Measurements from ENCODE around the gene ARMC2. TPM values are rescaled to one million over a fixed set of nuclear protein-coding genes. Genes with fewer than 3 reads are reported as not detected.
"Not testable (repeated sequence)": the region's sequence is repeated elsewhere in the genome, so short reads cannot be mapped to it uniquely, and the experiment has no call there.

ARMC2 gene
- total RNA-seq, 1 experiment from 2014 or later: 1.2 TPM

DNA sequence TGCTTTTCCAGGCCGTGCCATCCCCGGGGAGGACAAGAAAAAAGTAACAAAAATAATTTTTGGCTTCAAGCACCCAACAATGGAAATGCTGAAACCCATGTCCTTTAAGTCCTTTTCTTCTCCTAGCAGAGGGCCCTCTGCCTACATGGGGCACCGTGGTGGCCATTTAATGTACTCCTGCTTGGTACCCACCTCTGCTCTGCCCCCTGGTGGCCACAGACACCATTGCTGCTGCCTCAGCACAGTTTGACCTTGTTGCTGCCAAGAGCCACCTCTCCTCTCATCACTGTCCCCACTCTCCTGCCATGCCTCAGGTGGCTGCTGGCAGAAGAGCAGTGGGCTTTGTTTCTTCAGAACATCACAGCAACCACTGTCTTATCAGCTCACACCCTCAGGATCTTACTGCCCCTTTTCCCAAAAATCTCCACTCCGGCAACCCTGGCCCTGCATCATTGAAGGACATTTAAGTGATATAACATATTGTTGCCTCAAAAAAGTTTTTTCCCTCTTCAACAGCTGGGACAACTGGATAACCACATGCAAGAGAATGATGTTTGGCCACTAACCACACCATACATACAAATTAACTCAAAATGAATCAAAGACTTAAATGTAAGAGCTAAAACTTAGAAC lies 12.9 kb upstream of the ARMC2 start:
- DNase-seq (ENCODE audit: low spot score): peak; percentile 69

DNA sequence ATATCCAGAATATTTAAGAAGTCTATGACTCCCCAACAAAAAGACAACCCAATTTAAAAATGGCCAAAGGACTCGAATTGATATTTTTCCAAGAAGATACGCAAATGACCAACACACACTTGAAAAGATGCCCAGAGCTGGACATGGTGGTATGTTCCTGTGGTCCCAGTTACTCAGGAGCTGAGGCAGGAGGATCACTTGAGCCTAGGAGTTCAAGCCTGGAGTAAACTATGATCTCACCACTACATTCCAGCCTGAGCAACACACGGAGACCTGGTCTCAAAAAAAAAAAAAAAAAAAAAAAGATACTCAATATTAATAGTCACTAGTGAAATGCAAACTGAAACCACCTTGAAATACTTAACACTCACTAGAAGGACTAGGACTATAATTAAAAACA lies 12.2 kb upstream of the ARMC2 start:
- DNase-seq (ENCODE audit: low spot score): peak; percentile 11

DNA sequence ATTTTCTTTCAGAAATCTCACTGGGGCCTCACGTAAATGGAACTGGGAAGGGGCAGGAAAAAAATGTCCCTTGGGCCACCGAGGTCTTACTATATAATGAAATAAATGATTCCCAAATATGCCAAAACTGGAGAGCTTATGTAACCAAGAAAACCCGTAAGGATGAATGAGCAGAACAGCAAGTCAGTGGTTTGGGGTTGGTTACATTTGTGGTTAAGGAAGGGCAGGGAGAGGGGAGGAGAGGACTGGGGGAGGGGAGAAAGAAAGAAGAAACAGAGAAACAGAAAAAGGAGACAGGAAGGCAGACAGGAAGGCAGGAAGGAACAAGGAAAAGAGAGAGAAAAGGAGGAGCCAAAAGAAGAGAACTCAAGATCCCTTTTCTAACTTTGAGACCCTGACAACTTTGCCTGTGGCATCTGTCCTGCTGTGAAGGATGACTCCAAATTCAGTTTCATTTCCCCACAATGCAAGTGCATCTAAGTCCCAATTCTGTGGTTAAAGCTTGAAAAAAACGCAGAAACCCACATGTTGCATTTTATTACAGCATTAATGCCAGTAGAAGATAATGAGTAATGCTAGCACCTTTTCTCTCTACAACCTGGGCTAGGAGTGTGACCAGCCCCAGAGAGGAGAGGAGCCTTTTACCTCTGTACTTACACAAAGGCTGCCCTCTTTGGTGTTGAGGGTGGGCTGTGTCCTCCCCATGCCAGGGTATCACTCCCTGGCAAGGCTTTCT lies 10.8 kb upstream of the ARMC2 start:
- DNase-seq (ENCODE audit: low spot score): peak; percentile 36

DNA sequence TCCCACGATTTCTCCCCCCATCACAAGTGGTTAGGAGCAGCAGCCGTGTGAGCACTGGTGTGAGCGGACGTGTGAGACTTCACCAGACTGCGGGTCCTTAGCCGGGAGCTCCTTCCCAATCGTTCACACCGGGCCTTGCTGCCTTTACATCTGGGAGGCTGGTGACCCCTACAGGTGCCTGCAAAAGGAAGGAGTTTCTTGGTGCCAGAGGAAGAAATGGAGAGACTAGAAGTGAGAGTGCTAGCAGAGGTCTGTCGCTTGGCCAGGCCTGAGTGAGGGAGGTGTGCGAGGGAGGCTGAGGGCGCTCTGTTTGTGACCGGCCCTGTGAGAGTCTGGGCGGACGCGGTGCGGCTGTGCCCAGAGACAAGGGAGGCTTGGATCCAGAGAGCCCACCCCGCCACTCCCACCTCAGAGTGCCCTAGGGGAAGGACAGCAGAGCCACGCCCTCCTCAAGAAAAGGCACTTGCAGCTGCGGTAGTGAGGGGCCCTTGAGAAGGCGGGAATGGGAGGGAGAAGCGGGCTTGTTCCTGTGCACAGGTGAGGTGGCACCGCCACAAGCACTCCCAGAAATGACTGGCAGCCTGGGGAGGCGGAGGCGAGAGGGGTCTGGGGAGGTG lies 10.0 kb upstream of the ARMC2 start:
- DNase-seq (ENCODE audit: low spot score): no peak

DNA sequence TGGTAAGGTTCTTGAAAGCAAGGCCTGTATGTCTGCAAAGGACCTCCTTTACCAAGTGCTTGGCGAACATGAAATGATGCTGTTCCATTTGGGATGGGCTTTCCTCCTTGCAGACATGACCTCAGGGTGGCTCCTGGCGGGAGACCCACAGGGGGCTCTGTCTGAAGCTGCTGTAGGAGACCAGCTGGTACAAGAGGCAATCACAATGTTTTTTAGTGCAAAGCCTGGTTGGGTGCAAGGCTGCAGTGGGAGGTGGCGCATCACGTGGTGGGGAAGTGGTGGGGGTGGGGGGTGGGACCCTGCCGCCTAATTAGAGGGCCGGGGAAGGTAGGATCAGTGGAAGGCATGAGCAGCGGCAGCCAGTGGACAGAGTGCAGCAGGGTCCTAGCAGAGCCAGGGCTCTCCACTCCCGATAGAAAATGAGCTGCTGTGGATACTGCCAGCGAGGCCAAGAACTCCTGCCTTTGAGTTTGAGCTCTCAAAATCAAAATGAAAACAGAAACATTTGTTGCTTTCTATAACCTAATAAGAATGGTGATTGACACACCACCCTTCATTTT lies 9.1 kb upstream of the ARMC2 start:
- no peak for DNase-seq (ENCODE audit: low spot score)

DNA sequence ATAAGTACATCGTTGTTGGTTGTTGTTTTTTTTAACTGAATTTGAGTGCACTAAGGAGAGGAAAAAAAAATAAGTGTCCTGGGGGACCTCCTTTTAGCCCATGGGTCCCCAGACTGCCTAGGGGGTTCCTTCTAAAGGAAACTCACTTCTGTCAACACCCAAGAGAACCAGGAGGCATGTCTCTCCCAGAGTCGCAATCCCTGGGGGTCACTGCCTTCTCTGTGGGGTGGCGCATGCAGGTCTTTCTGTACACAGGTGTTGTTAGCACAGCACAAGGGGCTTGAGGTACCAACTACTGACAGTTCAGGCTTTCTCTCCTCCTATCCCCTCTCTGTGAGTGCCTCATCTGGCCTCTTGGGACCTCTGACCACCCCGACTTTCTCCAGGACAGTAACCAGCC lies 7.3 kb upstream of the ARMC2 start:
- DNase-seq (ENCODE audit: low spot score): no peak

DNA sequence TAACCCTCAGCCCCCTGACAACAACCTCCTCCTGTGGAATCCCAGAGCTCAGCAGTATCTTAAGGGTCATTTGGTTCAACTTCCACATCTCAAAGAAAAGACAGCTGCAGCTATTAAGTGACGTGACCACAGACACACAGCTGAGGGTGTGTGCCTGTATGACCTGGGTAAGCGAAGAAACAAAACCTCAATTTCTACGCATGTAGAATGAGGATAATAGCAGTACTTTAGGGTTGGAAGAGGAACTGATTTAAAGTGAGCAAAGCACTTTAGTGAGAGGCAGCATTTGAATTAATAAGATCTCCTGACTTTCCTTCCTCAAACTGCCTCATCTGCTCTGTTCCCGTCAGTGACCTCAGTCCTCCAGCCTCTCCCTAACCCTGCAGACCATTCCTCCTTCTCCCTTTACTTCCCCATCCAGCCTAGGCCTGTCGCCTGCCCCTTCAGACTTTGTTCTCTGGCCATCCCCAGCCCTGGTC lies 6.8 kb upstream of the ARMC2 start:
- DNase-seq (ENCODE audit: low spot score): no peak

DNA sequence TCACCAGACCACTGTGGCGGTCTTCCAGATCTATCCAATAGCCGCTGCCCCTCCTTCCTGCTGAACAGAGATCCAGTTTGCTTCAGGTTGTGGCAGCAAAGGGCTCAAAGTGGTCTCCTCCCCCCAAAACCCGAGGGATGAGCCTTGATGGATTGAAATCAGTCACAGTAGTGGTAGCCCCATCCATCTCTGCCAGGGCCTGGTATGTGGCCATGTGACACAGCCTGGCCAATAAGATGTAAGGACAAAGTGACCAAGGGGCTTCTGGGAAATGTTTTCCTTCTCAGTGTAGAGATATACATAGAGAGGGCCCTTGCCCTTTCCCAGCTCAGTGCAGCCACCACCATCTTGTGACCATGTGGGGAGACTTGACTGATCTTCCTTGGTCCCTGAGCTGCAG lies 4.1 kb upstream of the ARMC2 start:
- no peak for DNase-seq (ENCODE audit: low spot score)

DNA sequence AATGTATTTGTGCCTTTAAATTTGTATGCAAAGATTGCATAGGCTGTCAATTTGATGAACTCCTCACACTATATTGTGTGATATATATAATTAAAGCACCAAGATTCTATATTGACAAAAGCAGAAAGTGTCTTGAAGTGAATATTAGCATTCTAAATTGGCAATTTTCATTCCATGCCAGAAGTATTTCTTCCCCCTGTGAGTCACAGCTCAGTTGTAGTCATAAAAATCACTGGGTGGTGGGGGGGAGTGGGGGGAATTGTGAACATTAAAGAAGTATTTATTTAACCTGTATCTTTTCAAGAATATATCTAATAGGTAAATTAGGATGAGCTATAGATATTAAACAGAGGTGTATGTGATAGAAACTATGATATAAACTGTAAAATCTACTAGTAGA lies 3.1 kb upstream of the ARMC2 start:
- no peak for DNase-seq (ENCODE audit: low spot score)

DNA sequence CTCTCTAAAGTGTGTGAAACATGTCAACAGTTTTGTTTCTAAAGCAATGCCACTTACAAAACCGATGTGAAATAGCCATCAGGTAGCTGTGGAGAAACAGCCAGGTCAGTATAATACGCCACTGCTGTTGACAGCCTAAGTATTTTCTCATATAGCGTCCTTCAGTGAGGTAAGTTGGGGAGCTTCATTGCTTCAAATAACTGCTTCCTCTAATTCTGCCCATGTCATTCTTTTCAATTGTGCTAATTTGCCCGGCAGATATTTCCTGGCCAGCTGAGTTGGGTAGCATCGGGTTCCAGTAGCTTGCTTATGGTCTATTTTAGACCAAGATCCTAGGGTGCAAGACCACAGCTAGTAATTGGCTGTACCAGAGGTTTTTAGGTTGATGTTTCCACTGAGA lies 2.1 kb upstream of the ARMC2 start:
- no peak for DNase-seq (ENCODE audit: low spot score)

DNA sequence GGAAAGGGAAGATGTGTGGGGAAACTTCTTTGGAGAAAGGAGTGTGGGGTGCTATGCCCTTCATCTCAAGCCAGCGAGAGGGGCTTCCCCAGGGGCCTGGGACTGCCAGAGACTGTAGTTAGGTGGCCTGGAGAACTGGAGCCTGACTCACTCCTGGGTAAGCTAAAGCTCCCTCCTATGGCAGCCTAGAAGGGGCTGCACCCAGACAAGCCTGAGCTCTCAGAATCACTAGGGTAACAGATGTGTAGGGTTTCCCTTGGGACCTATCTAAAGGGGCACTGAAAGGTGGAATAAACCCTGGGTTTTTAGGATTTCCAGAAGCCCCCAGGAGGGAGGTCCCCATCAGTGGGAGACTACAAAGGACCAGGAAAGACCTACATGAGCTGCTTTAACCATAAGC lies 1.6 kb upstream of the ARMC2 start:
- no peak for DNase-seq (ENCODE audit: low spot score)

DNA sequence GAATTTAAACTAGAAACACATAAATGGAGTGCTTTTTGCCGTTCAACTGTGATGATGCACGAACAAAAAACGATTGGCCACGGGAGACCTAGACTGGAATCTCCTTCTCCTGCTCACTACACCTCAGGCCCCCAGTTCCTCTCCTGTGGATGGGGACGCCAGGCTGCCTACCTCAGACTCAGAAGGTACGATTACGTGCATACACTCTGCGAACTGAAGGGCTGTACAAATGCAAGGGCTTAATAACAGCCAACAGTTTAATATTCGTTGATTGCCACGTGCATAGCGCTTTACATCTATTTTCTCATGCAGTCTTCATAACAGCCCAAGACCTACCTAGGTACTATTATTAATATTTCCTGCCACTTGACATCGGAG lies 495 bp upstream of the ARMC2 start:
- no peak for DNase-seq (ENCODE audit: low spot score)

DNA sequence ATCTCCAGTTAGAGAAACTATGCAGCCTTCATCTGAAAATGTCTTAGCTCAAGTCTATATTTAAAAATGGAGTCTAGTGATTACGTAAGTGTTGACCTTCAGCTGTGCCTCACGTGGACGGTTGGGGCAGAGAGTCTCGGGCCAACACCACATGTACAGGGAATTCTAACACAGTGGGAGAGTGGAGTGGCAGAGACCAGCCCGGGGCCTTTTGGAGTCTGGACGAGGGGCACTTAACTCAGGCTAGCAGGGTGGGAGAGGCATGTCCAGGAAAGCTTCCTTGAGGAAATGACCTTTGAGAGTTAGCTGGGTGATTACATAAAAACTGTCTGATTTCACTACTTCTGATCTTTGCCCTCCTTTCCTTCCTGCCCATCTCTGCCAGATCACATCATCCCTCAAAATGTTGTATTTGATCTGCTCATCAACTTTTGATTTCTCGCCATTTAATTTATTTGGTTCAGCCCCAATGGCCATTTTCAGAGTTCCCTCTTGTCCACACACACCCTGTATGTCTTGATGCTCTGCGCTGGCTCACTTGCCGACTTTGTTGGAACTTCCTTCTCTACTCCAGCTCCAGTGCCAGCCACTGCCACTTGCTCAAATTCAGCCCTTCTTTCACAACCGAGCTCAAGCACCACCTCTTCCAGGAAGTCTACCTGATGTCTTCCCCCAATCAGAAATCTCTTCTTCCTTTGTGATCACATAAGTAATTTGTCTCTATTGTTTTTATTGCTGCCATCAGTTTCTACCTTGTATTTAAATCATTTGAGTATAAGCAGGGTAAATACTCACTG lies 2.6 kb downstream of the ARMC2 start:
- DNase-seq (ENCODE audit: low spot score): no peak

DNA sequence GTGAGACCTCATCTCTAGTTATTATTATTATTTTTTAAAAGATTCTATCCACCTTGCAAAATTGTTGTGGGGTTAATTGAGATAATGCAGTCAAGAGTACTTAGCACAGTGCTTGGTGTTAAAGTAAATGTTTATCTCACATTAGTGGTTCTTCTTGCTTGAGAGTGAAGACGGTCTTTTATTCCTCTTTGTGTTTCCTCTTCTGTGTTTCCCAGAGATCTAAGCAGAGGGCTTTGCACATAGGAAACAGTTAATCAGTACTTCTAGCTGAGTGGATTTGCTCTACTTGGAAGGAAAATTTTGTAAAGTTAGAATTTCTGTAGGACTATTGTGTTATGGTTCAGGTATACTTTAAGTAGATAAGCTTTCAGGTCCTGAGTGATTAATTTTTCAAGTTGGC lies 3.5 kb downstream of the ARMC2 start:
- no peak for DNase-seq (ENCODE audit: low spot score)

DNA sequence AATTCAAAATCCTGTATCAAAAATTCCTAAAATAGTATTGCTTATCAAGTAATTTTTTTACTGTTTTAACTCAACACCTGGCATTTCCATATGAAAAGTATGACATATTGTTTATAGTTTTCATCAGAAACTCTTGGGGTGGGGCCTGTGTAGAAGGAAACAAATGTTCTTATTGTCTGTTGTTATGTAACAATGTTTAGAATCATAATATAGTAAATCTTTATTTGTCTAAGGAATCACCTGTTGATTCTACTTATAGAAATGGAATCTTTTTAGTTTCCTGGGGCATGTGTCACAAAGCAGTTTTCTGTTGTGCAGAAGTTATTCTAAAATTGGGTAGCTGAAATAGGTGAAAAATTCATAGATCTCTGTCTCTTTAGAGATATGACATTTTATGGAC lies 4.9 kb downstream of the ARMC2 start:
- DNase-seq (ENCODE audit: low spot score): no peak

DNA sequence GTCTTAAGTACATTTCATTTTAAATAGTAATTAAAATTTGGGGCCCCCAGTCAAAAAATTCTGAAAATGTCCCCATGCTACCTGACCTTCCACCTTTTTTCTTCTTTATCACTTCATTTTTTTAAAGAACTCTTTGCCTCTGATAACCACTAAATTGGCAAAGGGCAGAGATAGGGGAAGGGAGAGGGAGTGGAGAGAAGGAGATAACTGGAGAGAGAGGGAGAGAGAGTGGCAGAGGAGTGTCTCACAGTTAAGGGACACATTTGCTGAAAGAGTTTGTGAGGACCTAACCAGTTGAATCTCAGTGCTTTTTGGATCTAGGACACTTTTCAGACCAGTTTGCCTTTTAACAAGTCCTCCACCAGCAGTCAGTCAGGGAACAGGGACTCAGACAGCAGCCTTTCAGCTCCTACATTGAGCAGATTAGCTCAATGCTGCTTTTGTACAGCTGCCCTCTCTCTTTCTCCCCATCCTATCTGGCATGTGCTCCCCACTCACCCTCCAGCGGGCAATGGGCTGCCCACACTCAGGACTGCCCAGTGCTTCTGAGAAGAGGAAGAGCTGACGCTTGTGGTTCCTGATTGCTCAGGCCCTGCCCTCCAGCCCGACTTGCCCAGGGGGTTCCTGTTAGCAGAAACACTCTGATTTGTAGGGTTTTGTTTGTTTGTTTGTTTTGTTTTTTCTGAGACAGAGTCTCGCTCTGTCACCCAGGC lies 14.4 kb downstream of the ARMC2 start:
- no peak for DNase-seq (ENCODE audit: low spot score)

DNA sequence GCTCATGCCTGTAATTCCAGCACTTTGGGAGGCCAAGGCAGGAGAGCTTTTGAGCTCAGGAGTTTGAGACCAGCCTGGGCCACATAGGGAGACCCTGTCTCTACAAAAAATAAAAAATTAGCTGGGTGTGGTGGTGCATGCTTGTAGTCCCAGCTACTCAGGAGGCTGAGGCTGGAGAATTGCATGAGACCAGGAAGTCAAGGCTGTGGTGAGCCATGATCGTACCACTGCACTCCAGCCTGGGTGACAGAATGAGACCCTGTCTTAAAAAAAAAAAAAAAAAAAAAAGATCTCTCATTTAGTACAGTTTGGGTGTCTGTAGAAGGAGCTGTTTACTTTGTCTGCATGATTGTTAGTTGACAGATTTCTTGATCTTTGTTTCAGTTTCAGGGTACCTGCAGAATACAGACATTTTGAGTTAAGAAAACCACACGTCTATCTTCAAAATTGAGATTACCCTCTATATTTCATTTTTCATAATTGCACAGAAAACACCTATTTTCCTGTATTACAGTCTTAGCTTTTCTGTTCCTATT lies 17.6 kb downstream of the ARMC2 start:
- DNase-seq (ENCODE audit: low spot score): not testable (repeated sequence)

DNA sequence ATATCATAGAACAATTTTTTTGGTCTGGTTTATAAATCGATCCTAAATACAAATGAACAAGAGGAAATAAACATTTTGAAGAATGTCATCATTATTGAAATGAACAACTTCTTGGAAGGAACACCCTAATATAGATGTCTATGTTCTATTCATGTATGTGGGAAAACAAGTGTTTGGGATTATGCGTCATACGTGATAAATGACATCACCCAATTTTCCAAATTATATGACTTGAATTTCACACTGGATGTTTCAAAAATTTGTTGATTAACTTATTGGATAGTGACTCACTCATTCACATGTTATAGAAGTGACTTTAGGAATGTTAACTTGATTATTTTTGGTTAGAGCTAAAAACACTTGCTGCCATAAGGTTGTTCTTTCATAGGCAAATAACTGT lies 18.6 kb downstream of the ARMC2 start:
- DNase-seq (ENCODE audit: low spot score): no peak

DNA sequence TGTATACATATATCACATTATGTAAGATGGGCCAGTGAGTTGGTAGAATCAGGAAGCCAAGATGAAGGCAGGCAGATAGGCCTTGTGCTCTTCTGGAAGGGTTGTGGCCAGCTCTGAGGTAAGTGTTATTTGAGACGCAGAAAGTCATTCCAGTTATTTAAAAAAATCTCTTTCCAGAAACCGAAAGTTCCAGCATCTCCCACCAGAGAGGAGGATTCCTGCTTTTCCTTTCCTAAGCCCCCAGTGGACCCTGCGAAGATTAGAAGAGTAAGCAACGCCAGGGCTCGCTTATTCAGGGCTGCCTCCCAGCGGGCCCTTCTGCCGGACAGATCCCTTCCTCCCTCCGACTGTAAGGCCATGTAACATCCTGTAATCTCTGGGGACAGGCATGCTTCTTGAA lies 20.4 kb downstream of the ARMC2 start:
- DNase-seq (ENCODE audit: low spot score): no peak

DNA sequence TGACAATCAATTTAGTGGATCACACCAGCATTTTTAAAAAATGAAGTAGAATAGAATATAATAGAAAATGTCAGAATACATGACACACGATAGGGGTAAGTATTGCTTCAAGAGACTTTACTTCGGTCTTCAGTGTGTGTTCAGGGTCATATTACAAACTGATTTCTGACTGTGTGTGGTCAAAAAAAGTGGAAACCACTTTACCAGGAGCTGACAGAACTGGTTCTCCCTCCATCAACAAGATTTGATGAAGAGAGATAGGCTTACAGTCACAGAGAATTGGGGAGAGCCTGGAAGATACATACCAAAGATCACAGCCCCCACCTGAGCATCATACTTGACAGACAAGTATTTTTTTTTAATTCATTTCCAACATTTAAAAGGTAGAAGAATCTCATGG lies 21.7 kb downstream of the ARMC2 start:
- no peak for DNase-seq (ENCODE audit: low spot score)

DNA sequence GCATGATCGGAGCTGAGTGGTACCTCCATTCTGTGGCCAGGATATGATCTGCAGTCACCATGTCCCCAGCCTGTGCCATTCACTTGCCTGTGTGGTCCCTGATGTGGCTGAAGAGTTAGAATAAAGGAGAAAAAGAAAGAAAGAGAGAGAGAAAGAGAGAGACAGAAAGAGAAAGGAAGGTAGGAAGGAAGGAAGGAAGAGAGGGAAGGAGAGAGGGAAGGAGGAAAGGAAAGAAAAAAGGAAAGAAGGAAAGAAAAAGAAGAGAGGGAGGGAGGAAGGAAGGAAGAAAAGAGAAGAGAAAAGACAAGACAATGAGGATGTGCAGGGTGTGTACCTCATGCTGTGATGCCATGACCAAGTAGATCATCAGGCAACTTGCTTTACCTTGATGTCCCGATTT lies 22.1 kb downstream of the ARMC2 start:
- no peak for DNase-seq (ENCODE audit: low spot score)

Measured in H4 (cell line).